Small intestine (tissue), 7 donors: ENCODE measurements around the gene NEAT1. TPM values are rescaled to one million over a fixed set of nuclear protein-coding genes. Genes with fewer than 3 reads are reported as not detected.

ENCODE experiments used
- DNase-seq, 2 donors: peaks; one replicate each; pipeline versions ENCODE4 v3.0.0 to v3.0.0-alpha.2; 2013
- FAIRE-seq: peaks from 2 replicates; lab custom pipeline; 2012; peaks lifted over from hg19 to GRCh38; lab: Jason Lieb, UNC
- H3K27ac ChIP-seq, 3 donors: one replicate each; pipeline ENCODE4 v1.5.1; 2013; ENCODE audit warnings: low read length in 2 of 3, mild to moderate bottlenecking in 2 of 3, control low read depth in 1 of 3, inconsistent platforms in 1 of 3, low read depth in 1 of 3, moderate library complexity in 1 of 3
- H3K27me3 ChIP-seq, 3 donors: one replicate each; pipeline ENCODE4 v1.6.1; 2013; ENCODE audit warnings: low read length in 3 of 3, inconsistent platforms in 1 of 3; ENCODE audit not compliant: control insufficient read depth in 3 of 3, insufficient read depth in 3 of 3
- H3K36me3 ChIP-seq, 3 donors: one replicate each; pipeline ENCODE4 v1.6.1; 2013; ENCODE audit warnings: low read length in 3 of 3, inconsistent platforms in 1 of 3, low read depth in 1 of 3, mild to moderate bottlenecking in 1 of 3, moderate library complexity in 1 of 3; ENCODE audit not compliant: control insufficient read depth in 3 of 3, insufficient read depth in 2 of 3
- H3K4me1 ChIP-seq, 3 donors: one replicate each; pipeline ENCODE4 v1.6.1; 2013; ENCODE audit warnings: low read length in 2 of 3, inconsistent platforms in 1 of 3, low read depth in 1 of 3, mild to moderate bottlenecking in 1 of 3, moderate library complexity in 1 of 3; ENCODE audit not compliant: control insufficient read depth in 3 of 3, insufficient read depth in 2 of 3
- H3K4me3 ChIP-seq, 3 donors: one replicate each; pipeline ENCODE4 v1.5.1; 2013; ENCODE audit warnings: low read length in 3 of 3, control low read depth in 1 of 3, inconsistent platforms in 1 of 3, low read depth in 1 of 3, mild to moderate bottlenecking in 1 of 3, moderate library complexity in 1 of 3
- H3K9me3 ChIP-seq, 2 donors: one replicate each; pipeline ENCODE4 v1.6.1; 2013; ENCODE audit warnings: low read depth in 1 of 2, low read length in 1 of 2; ENCODE audit not compliant: control insufficient read depth in 2 of 2, insufficient read depth in 1 of 2
- WGBS, 3 donors: extraction: QIAGEN DNeasy Blood & Tissue Kit; methylation state at CpG; one replicate each; pipeline ENCODE4 v1.1.7; 2013; 5-methylcytosine and 5-hydroxymethylcytosine counted together
- polyA plus RNA-seq, 4 donors: library from polyadenylated mRNA; stranded (reverse) in 3 of 4; unstranded in 1 of 4; fragments of 200-250 nt in 3 of 4; fragments of 120-200 nt in 1 of 4; gene quantifications; one replicate each; pipeline versions ENCODE4 v1.2.1 to v1.2.3, GENCODE V29; 2013
- donor health status: healthy with polysubstance abuse.
- donor health status: control.
- donor health status: control.
- donor health status: Bipolar disorder and iron deficiency.
- donor health status: healthy.

NEAT1 gene
- polyA plus RNA-seq, 4 donors, result 256 to 3,420 (median 1,041) TPM

GRCh38 chr11:65392186-65392829 is 30.3 kb upstream of the NEAT1 start:
- FAIRE-seq (no peak), DNase-seq (no peak)
- Histone ChIP-seq H3K4me1 (peaks cover 7 to 26% (median 11%) of the 10 kb centered on the region in 3 donors), H3K27ac (no peak overlapping the region), H3K36me3 (peaks cover 12 to 93% (median 22%) of the 10 kb centered on the region in 3 donors), H3K4me3 (no peak overlapping the region), H3K27me3 (no peaks in the 10 kb centered on the region), H3K9me3 (no peaks in the 10 kb centered on the region)
- WGBS, 3 donors, result 83 to 92% (median 85%) methylated on average over 13 of the region's 13 CpGs

- no peak overlapping the region for H3K4me3 ChIP-seq
- WGBS, 3 donors, result 90 to 96% (median 94%) methylated on average over 5 of the region's 5 CpGs
Observed at GRCh38 chr11:65392899-65393298, 29.7 kb upstream of the NEAT1 start.

GRCh38 chr11:65393513-65394079 is 29.0 kb upstream of the NEAT1 start:
- no peaks in the 10 kb centered on the region for H3K27me3 ChIP-seq
- no peak overlapping the region for H3K27ac ChIP-seq
- no peaks in the 10 kb centered on the region for H3K9me3 ChIP-seq
- WGBS, 3 donors, result 88 to 91% (median 91%) methylated on average over 15 to 17 of the region's 17 CpGs
- DNase-seq, result no peak
- peaks cover 1 to 16% (median 6%) of the 10 kb centered on the region in 3 donors for H3K4me1 ChIP-seq
- no peak for FAIRE-seq
- peaks cover 15 to 99% (median 26%) of the 10 kb centered on the region in 3 donors for H3K36me3 ChIP-seq
- no peak overlapping the region for H3K4me3 ChIP-seq

More at GRCh38 chr11:65392899-65393298, 29.7 kb upstream of the NEAT1 start:
- FAIRE-seq (no peak), DNase-seq (no peak)
- H3K36me3 ChIP-seq, result peaks cover 12 to 99% (median 26%) of the 10 kb centered on the region in 3 donors
- no peak overlapping the region for H3K27ac ChIP-seq
- H3K27me3 ChIP-seq, result no peaks in the 10 kb centered on the region
- no peaks in the 10 kb centered on the region for H3K9me3 ChIP-seq
- H3K4me1 ChIP-seq, result peaks cover 7 to 23% (median 11%) of the 10 kb centered on the region in 3 donors

- Histone ChIP-seq H3K4me1 (peaks cover 0 to 11% (median 1%) of the 10 kb centered on the region in 3 donors), H3K27ac (no peak overlapping the region), H3K9me3 (no peaks in the 10 kb centered on the region), H3K27me3 (no peaks in the 10 kb centered on the region), H3K4me3 (no peak overlapping the region), H3K36me3 (peaks cover 17 to 97% (median 26%) of the 10 kb centered on the region in 3 donors)
- WGBS, 3 donors, result 94 to 98% (median 95%) methylated on average over 13 to 20 of the region's 20 CpGs
- no peak for DNase-seq
- no peak for FAIRE-seq
Observed at GRCh38 chr11:65394125-65394536, 28.5 kb upstream of the NEAT1 start.

GRCh38 chr11:65395961-65396530 is 26.6 kb upstream of the NEAT1 start:
- Histone ChIP-seq H3K9me3 (no peaks in the 10 kb centered on the region), H3K4me1 (peaks cover 0 to 9% (median 0%) of the 10 kb centered on the region in 3 donors), H3K36me3 (peaks cover 24 to 97% (median 35%) of the 10 kb centered on the region in 3 donors), H3K27me3 (no peaks in the 10 kb centered on the region), H3K27ac (no peak overlapping the region), H3K4me3 (no peak overlapping the region)
- FAIRE-seq (no peak), DNase-seq (no peak)
- WGBS, 3 donors, result 88 to 93% (median 93%) methylated on average over 15 of the region's 15 CpGs

GRCh38 chr11:65396769-65397745 is 25.5 kb upstream of the NEAT1 start:
- Histone ChIP-seq H3K9me3 (no peaks in the 10 kb centered on the region), H3K27me3 (no peaks in the 10 kb centered on the region), H3K27ac (no peak overlapping the region), H3K36me3 (peaks cover 26 to 89% (median 33%) of the 10 kb centered on the region in 3 donors), H3K4me1 (peaks cover 0 to 17% (median 2%) of the 10 kb centered on the region in 3 donors), H3K4me3 (no peak overlapping the region)
- FAIRE-seq, result no peak
- 89 to 91% (median 91%) methylated on average over 38 of the region's 38 CpGs for WGBS, 3 donors
- no peak for DNase-seq

GRCh38 chr11:65398362-65398910 is 24.2 kb upstream of the NEAT1 start:
- FAIRE-seq (no peak), DNase-seq (no peak)
- 86 to 91% (median 90%) methylated on average over 16 of the region's 16 CpGs for WGBS, 3 donors
- Histone ChIP-seq H3K27ac (no peak overlapping the region), H3K4me3 (no peak overlapping the region), H3K4me1 (peaks cover 0 to 22% (median 2%) of the 10 kb centered on the region in 3 donors), H3K36me3 (peaks cover 26 to 83% (median 33%) of the 10 kb centered on the region in 3 donors), H3K9me3 (no peaks in the 10 kb centered on the region), H3K27me3 (no peaks in the 10 kb centered on the region)
